Middle frontal gyrus (tissue), 1 donor: ENCODE measurements around the gene LDLRAD3.

ENCODE experiments used
- DNase-seq: peaks from one replicate; pipeline ENCODE4 v3.0.0-alpha.2; 2015; ENCODE audit warnings: low spot score; ENCODE audit errors: extremely low spot score

The LDLRAD3 gene

GRCh38 chr11:36015799-36016198 is 71.9 kb downstream of the LDLRAD3 start:
- DNase-seq: no peak

GRCh38 chr11:36016263-36016662 is 72.4 kb downstream of the LDLRAD3 start:
- DNase-seq: no peak

GRCh38 chr11:36016709-36017108 is 72.8 kb downstream of the LDLRAD3 start:
- no peak for DNase-seq

- no peak for DNase-seq
Observed at GRCh38 chr11:36019005-36019596, 75.2 kb downstream of the LDLRAD3 start.

GRCh38 chr11:36019722-36020121 is 75.9 kb downstream of the LDLRAD3 start:
- DNase-seq: no peak

- DNase-seq: no peak
Observed at GRCh38 chr11:36022882-36023281, 79.0 kb downstream of the LDLRAD3 start.

GRCh38 chr11:36023922-36024321 is 80.1 kb downstream of the LDLRAD3 start:
- no peak for DNase-seq

GRCh38 chr11:36024716-36025115 is 80.9 kb downstream of the LDLRAD3 start:
- DNase-seq: no peak

GRCh38 chr11:36026315-36026968 is 82.6 kb downstream of the LDLRAD3 start:
- no peak for DNase-seq

- DNase-seq: no peak
Observed at GRCh38 chr11:36027731-36028130, 83.9 kb downstream of the LDLRAD3 start.

- DNase-seq: no peak
Observed at GRCh38 chr11:36029616-36030015, 85.8 kb downstream of the LDLRAD3 start.

- peak; percentile 18 for DNase-seq
Observed at GRCh38 chr11:36030731-36031281, 86.9 kb downstream of the LDLRAD3 start.

GRCh38 chr11:36033082-36033751 is 89.4 kb downstream of the LDLRAD3 start:
- DNase-seq: no peak

GRCh38 chr11:36033936-36034335 is 90.1 kb downstream of the LDLRAD3 start:
- DNase-seq: no peak

- no peak for DNase-seq
Observed at GRCh38 chr11:36034551-36035331, 90.9 kb downstream of the LDLRAD3 start.

GRCh38 chr11:36035454-36035853 is 91.6 kb downstream of the LDLRAD3 start:
- no peak for DNase-seq

GRCh38 chr11:36035999-36036398 is 92.1 kb downstream of the LDLRAD3 start:
- DNase-seq: no peak

- no peak for DNase-seq
Observed at GRCh38 chr11:36037031-36037430, 93.2 kb downstream of the LDLRAD3 start.

- no peak for DNase-seq
Observed at GRCh38 chr11:36038541-36038940, 94.7 kb downstream of the LDLRAD3 start.

- DNase-seq: no peak
Observed at GRCh38 chr11:36039471-36039870, 95.6 kb downstream of the LDLRAD3 start.

- no peak for DNase-seq
Observed at GRCh38 chr11:36041988-36042611, 98.2 kb downstream of the LDLRAD3 start.
